Measurements from ENCODE around the gene SLC5A7. TPM values are rescaled to one million over a fixed set of nuclear protein-coding genes. Genes with fewer than 3 reads are reported as not detected.

The SLC5A7 gene
- total and polyA plus RNA-seq, 3 donors from 2014 or later, result 0.16 to 0.37 (median 0.21) TPM

DNA sequence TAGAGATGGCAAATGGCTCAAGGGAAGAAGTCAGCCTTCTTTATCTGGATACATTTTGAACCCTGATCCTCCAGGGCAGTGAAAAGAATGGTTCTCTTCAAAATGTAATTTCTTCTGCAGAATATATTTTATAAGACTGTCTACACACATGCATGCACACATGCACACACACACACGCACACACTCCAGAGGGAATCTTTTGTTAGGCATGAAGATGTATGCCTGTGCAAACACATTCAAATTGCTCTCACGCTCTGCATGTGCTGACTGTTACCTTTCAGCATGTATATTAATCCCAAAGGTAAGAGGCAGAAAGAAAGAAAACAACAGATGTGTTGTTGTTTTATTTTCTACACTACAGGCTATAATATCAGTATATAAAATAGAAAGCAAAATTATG lies 43.2 kb downstream of the SLC5A7 start:
- H3K27me3 ChIP-seq, result no peaks in the 10 kb centered on the region
- 89 to 92% methylated on average over 2 of the region's 2 CpGs for WGBS, 2 donors
- no peaks in the 10 kb centered on the region for H3K4me1 ChIP-seq
- intact Hi-C loops (cut with DNase I; ENCODE audit: low total_unique reads), result no loop called here
- H3K4me3 ChIP-seq, result no peak overlapping the region
- H3K27ac ChIP-seq, result no peak overlapping the region
- no peaks in the 10 kb centered on the region for H3K36me3 ChIP-seq (ENCODE audit: low read depth, missing control alignments)
- H3K9me3 ChIP-seq, result no peaks in the 10 kb centered on the region
- TF ChIP-seq POLR2A (IDR thresholded peaks at IDR 0.05), result no peak
- TF ChIP-seq, protein P1, sequence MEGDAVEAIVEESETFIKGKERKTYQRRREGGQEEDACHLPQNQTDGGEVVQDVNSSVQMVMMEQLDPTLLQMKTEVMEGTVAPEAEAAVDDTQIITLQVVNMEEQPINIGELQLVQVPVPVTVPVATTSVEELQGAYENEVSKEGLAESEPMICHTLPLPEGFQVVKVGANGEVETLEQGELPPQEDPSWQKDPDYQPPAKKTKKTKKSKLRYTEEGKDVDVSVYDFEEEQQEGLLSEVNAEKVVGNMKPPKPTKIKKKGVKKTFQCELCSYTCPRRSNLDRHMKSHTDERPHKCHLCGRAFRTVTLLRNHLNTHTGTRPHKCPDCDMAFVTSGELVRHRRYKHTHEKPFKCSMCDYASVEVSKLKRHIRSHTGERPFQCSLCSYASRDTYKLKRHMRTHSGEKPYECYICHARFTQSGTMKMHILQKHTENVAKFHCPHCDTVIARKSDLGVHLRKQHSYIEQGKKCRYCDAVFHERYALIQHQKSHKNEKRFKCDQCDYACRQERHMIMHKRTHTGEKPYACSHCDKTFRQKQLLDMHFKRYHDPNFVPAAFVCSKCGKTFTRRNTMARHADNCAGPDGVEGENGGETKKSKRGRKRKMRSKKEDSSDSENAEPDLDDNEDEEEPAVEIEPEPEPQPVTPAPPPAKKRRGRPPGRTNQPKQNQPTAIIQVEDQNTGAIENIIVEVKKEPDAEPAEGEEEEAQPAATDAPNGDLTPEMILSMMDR (IDR thresholded peaks at IDR 0.05), result no peak
- no peak for DNase-seq

DNA sequence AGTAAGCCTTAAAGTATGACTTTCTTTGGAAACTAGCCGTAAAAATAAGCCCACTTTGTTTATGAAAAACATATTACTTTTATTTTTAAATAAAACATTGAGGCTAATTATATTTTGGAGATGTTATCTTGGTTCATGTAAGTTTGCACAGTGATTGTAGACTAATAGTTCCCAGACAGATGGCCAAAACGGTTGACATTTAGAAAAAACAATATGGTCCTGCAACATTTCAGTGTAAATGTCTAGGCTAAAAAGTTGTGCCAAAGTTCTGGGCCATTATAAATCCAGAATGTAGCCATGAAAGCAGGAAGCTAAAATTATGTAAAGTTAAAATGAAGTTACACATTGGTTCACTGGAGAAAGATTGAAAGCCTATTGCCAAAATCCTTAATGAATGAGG lies 43.6 kb downstream of the SLC5A7 start:
- intact Hi-C loops (cut with DNase I; ENCODE audit: low total_unique reads), result no loop called here
- Histone ChIP-seq H3K27ac (no peak overlapping the region), H3K4me3 (no peak overlapping the region), H3K27me3 (no peaks in the 10 kb centered on the region), H3K36me3 (ENCODE audit: low read depth, missing control alignments) (no peaks in the 10 kb centered on the region), H3K9me3 (no peaks in the 10 kb centered on the region), H3K4me1 (no peaks in the 10 kb centered on the region)
- WGBS, 2 donors, result 51 to 60% methylated on average over 2 of the region's 2 CpGs
- TF ChIP-seq POLR2A (IDR thresholded peaks at IDR 0.05), result no peak
- TF ChIP-seq, protein P1 (IDR thresholded peaks at IDR 0.05), result no peak
- no peak for DNase-seq

DNA sequence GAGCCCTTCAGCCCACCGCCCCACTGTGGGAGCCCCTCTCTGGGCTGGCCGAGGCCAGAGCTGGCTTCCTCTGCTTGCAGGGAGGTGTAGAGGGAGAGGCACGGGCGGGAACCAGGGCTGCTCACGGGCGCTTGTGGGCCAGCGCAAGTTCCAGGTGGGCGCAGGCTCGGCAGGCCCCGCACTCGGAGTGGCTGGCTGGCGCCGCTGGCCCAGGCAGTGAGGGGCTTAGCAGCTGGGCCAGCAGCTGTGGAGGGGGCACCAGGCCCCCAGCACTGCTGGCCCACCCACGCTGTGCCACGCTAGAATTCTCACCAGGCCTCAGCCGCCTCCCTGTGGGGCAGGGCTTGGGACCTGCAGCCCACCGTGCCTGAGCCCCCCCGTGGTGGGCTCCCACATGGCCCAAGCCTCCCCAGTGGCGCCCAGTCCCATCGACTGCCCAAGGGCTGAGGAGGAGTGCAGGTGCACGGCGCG lies 45.2 kb downstream of the SLC5A7 start:
- H3K4me1 ChIP-seq, result no peaks in the 10 kb centered on the region
- intact Hi-C loops (cut with DNase I; ENCODE audit: low total_unique reads), result no loop called here
- TF ChIP-seq, protein P1 (IDR thresholded peaks at IDR 0.05), result no peak
- TF ChIP-seq POLR2A (IDR thresholded peaks at IDR 0.05), result no peak
- no peaks in the 10 kb centered on the region for H3K9me3 ChIP-seq
- DNase-seq, result no peak
- H3K27ac ChIP-seq, result no peak overlapping the region
- WGBS, 2 donors, result 97 to 100% methylated on average over 3 to 23 of the region's 23 CpGs
- no peaks in the 10 kb centered on the region for H3K27me3 ChIP-seq
- no peak overlapping the region for H3K4me3 ChIP-seq
- H3K36me3 ChIP-seq (ENCODE audit: low read depth, missing control alignments), result no peaks in the 10 kb centered on the region

DNA sequence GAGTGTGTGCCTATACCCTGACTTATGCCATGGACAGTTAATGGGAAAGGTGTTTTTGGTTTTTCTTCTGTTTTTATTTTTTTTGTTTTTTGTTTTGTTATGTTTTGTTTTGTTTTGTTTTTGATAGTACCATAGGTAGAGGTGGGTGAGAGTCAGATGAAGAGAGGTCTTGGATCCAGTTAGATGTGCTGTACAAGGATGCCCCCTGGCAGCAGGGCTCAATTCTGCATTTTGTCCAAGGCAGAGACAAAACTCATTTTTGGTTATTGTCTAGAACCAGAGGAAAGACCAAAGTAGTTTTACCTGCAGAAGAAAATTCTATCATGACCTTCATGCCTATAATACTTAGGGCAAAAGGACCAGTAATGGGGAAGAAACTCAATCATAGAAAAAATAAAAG lies 48.5 kb downstream of the SLC5A7 start:
- H3K27me3 ChIP-seq, result no peaks in the 10 kb centered on the region
- intact Hi-C loops (cut with DNase I; ENCODE audit: low total_unique reads), result no loop called here
- no peaks in the 10 kb centered on the region for H3K4me1 ChIP-seq
- no peak for DNase-seq
- no peak overlapping the region for H3K4me3 ChIP-seq
- TF ChIP-seq, protein P1 (IDR thresholded peaks at IDR 0.05), result no peak
- TF ChIP-seq POLR2A (IDR thresholded peaks at IDR 0.05), result no peak
- no peak overlapping the region for H3K27ac ChIP-seq
- no peaks in the 10 kb centered on the region for H3K9me3 ChIP-seq
- no peaks in the 10 kb centered on the region for H3K36me3 ChIP-seq (ENCODE audit: low read depth, missing control alignments)

DNA sequence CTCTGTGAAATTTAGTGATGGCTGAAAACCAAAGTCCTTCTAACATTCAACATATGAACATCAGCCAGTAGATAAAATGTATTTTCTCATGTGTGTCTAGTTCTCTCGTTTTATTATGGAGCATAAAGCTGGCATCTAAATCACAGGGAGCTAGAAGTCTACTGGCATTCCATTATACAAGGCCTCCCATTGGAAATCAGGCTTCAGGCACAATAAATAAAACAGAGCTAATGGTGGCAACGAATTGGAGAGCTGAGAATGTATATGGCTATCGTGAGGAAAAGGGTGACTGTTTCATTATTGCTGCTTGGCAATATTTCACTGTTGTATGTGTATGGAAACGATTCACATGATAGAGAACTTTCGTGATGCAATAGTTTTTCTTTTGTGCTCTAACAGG lies 62.4 kb downstream of the SLC5A7 start:
- H3K4me1 ChIP-seq, result no peaks in the 10 kb centered on the region
- TF ChIP-seq, protein P1 (IDR thresholded peaks at IDR 0.05), result no peak
- no peak for TF ChIP-seq POLR2A (IDR thresholded peaks at IDR 0.05)
- no peaks in the 10 kb centered on the region for H3K36me3 ChIP-seq (ENCODE audit: low read depth, missing control alignments)
- 84 to 86% methylated on average over 5 of the region's 5 CpGs for WGBS, 2 donors
- H3K27me3 ChIP-seq, result no peaks in the 10 kb centered on the region
- DNase-seq, result no peak
- intact Hi-C loops (cut with DNase I; ENCODE audit: low total_unique reads), result no loop called here
- H3K4me3 ChIP-seq, result no peak overlapping the region
- no peak overlapping the region for H3K27ac ChIP-seq
- H3K9me3 ChIP-seq, result no peaks in the 10 kb centered on the region

Measured in testis (tissue), 3 donors.